HS-5 (cell line): ENCODE data around the gene LPO.
A peak's percentile ranks its signal among the peaks of the same experiment; 100 is the strongest.

Source experiments
- DNase-seq: peaks from one replicate; pipeline ENCODE4 v3.0.0-alpha.2; 2012; ENCODE audit warnings: low read depth

LPO gene

GRCh38 chr17:58238147-58238634 lies at the start of gene LPO:
Gene LPO (plus strand): TSS chr17:58238584. CDS start chr17:58242980, 4,396 bp downstream.
- DNase-seq, result no peak

- DNase-seq, result peak; percentile 65
Observed at GRCh38 chr17:58189436-58190146, 48.8 kb upstream of the LPO start.

- no peak for DNase-seq
Observed at GRCh38 chr17:58191241-58191896, 47.0 kb upstream of the LPO start.

- DNase-seq, result no peak
Observed at GRCh38 chr17:58192612-58193011, 45.8 kb upstream of the LPO start, which contains the start of gene EPX. Gene EPX (plus strand): TSS chr17:58192726. CDS start chr17:58192847, 121 bp downstream.

- DNase-seq, result no peak
Observed at GRCh38 chr17:58193641-58194255, 44.6 kb upstream of the LPO start.

- no peak for DNase-seq
Observed at GRCh38 chr17:58195518-58196123, 42.8 kb upstream of the LPO start.

GRCh38 chr17:58196610-58197009 lies 41.8 kb upstream of the LPO start:
- DNase-seq, result no peak

- no peak for DNase-seq
Observed at GRCh38 chr17:58200024-58200633, 38.3 kb upstream of the LPO start.

- no peak for DNase-seq
Observed at GRCh38 chr17:58202859-58203258, 35.5 kb upstream of the LPO start.

- DNase-seq, result no peak
Observed at GRCh38 chr17:58204796-58205195, 33.6 kb upstream of the LPO start.

- DNase-seq, result no peak
Observed at GRCh38 chr17:58205936-58206335, 32.4 kb upstream of the LPO start.

- no peak for DNase-seq
Observed at GRCh38 chr17:58207451-58207850, 30.9 kb upstream of the LPO start.

- no peak for DNase-seq
Observed at GRCh38 chr17:58208344-58208743, 30.0 kb upstream of the LPO start.

GRCh38 chr17:58210922-58211321 lies 27.5 kb upstream of the LPO start:
- DNase-seq, result no peak

- no peak for DNase-seq
Observed at GRCh38 chr17:58215685-58216084, 22.7 kb upstream of the LPO start.

- no peak for DNase-seq
Observed at GRCh38 chr17:58217766-58218165, 20.6 kb upstream of the LPO start.

- peak; percentile 61 for DNase-seq
Observed at GRCh38 chr17:58219007-58219788, 19.2 kb upstream of the LPO start, which contains the start of gene MKS1. Gene MKS1 (minus strand): TSS chr17:58219255. CDS start chr17:58219230, 25 bp downstream.

GRCh38 chr17:58219789-58220183 lies 18.6 kb upstream of the LPO start:
- no peak for DNase-seq

- DNase-seq, result peak; percentile 64
Observed at GRCh38 chr17:58224315-58224714, 14.1 kb upstream of the LPO start.

- DNase-seq, result no peak
Observed at GRCh38 chr17:58227733-58228132, 10.7 kb upstream of the LPO start.

- no peak for DNase-seq
Observed at GRCh38 chr17:58228679-58229078, 9.7 kb upstream of the LPO start.
